AG04449 (cell line): ENCODE measurements around the gene TRPM7.
"Not testable (repeated sequence)": the region's sequence is repeated elsewhere in the genome, so short reads cannot be mapped to it uniquely, and the experiment has no call there.

ENCODE experiments used
- CTCF ChIA-PET: fragments of 350-600 bp; formaldehyde crosslinking; extraction: SDS; loops from one replicate; lab custom pipeline; 2021; ENCODE audit warnings: antibody characterized with exemption; lab: Yijun Ruan, JAX
- POLR2A ChIA-PET: fragments of 400-600, 350-600 bp; formaldehyde crosslinking; extraction: SDS; loops from one replicate; lab custom pipeline; 2020; ENCODE audit warnings: antibody characterized with exemption, inconsistent platforms; lab: Yijun Ruan, JAX
- DNase-seq: peaks from one replicate; pipeline ENCODE4 v3.0.0-alpha.2; 2010; ENCODE audit warnings: low read depth, low spot score
- H3K4me3 ChIP-seq: 2 replicates; pipeline ENCODE4 v1.5.1; 2011; ENCODE audit warnings: low read depth, mild to moderate bottlenecking, control low read depth, low read length
- TF ChIP-seq, protein P1 (sequence below): IDR thresholded peaks from one replicate; pipeline ENCODE4 v1.5.1; 2011; ENCODE audit warnings: mild to moderate bottlenecking, moderate library complexity, low read length, control low read depth, inconsistent platforms; ENCODE audit not compliant: insufficient read depth; ENCODE audit errors: missing control alignments

The TRPM7 gene

DNA sequence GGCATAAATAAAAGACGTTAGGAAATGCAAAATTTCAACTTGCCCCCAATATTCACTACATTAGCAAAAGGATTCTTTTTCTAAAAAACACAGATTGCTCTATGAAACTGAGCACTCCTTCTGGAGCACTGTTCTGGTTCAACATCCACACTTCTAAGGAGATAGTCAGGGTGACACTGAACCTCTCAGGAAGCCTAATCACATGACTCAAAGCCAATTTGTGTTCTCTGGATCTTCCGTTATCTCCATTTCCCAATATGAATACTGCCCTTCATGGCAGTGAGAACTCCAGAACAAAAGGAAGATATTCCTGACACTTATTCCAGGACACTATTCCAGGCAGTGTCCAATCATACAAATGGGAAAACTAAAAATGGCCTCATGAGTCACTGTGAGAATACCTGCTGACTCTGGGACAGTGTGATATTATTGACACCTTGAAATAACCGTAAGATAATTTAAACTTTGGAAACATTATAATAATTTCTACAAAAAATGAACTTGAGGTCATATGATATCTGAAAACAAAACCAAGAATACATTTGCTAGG lies 21.4 kb upstream of the TRPM7 start:
- DNase-seq = no peak
- TF ChIP-seq, protein P1, sequence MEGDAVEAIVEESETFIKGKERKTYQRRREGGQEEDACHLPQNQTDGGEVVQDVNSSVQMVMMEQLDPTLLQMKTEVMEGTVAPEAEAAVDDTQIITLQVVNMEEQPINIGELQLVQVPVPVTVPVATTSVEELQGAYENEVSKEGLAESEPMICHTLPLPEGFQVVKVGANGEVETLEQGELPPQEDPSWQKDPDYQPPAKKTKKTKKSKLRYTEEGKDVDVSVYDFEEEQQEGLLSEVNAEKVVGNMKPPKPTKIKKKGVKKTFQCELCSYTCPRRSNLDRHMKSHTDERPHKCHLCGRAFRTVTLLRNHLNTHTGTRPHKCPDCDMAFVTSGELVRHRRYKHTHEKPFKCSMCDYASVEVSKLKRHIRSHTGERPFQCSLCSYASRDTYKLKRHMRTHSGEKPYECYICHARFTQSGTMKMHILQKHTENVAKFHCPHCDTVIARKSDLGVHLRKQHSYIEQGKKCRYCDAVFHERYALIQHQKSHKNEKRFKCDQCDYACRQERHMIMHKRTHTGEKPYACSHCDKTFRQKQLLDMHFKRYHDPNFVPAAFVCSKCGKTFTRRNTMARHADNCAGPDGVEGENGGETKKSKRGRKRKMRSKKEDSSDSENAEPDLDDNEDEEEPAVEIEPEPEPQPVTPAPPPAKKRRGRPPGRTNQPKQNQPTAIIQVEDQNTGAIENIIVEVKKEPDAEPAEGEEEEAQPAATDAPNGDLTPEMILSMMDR = no peak
- no peak overlapping the region for H3K4me3 ChIP-seq
- ChIA-PET POLR2A (no interaction called here), CTCF (no interaction called here)

- DNase-seq = no peak
- TF ChIP-seq, protein P1 = no peak
- ChIA-PET POLR2A (no interaction called here), CTCF (interaction anchor here (0.5 kb wide), 1 partner anchor 9 kb away, joined by 3 read pairs; no protein-coding TSS in a partner anchor)
- H3K4me3 ChIP-seq = no peak overlapping the region
Observed at GRCh38 chr15:50702762-50703334, 16.3 kb upstream of the TRPM7 start.

DNA sequence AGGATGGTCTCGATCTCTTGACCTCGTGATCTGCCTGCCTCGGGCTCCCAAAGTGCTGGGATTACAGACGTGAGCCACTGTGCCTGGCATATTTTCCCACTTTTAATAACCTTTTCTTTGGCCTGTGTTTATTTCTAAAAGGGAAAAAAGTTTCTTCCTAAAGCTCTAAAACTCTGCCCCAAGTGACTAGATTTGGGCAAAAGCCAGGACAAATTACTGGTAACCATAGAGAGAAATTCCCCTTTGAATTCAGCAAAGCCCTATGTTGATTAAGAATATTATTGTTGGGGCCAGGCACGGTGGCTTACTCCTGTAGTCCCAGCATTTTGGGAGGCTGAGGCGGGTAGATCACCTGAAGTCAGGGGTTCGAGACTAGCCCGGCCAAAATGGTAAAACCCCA lies 11.5 kb upstream of the TRPM7 start:
- TF ChIP-seq, protein P1 = no peak
- ChIA-PET POLR2A (interaction anchor here (0.7 kb wide), 1 partner anchor 12 kb away, joined by 3 read pairs; no protein-coding TSS in a partner anchor), CTCF (no interaction called here)
- DNase-seq = no peak
- no peak overlapping the region for H3K4me3 ChIP-seq

DNA sequence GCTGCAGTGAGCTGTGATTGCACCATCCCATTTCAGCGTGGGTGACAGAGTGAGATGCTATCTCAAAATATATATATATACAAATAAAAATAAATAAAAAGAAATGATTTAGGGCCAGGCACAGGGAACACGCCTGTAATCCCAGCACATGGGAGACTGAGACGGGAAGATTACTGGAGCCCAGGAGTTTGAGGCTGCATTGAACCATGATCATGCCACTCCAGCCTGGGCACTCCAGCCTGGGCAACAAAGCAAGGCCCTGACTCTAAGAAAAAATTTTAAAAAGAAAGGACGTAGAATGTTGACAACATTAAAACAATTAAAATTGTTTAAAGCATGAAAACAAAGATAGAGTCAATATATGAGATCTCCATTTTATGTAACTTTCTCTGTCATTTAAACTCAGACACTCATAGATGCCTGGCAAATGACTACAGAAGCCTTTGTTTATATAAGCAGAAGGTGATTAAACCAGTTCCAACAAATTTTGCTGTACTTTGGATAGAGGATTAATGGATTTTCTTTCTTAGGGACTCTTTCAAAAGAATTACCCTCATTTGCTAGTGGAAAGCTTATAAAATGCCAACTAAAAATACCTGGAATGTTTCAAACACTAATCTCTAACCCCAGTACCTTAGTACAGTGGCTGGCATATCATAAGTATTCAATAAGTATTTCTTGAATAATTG lies 10.7 kb upstream of the TRPM7 start:
- CTCF ChIA-PET = no interaction called here
- TF ChIP-seq, protein P1 = no peak
- no peak for DNase-seq
- POLR2A ChIA-PET = interaction anchor here (0.6 kb wide), 1 partner anchor 93 kb away, joined by 3 read pairs; no protein-coding TSS in a partner anchor
- H3K4me3 ChIP-seq = no peak overlapping the region

GRCh38 chr15:50694634-50695165 lies 8.1 kb upstream of the TRPM7 start:
- POLR2A ChIA-PET = interaction anchor here (0.6 kb wide), 1 partner anchor 195 kb away, joined by 5 read pairs; no protein-coding TSS in a partner anchor
- DNase-seq, CTCF ChIA-PET, H3K4me3 ChIP-seq: not testable (repeated sequence)

DNA sequence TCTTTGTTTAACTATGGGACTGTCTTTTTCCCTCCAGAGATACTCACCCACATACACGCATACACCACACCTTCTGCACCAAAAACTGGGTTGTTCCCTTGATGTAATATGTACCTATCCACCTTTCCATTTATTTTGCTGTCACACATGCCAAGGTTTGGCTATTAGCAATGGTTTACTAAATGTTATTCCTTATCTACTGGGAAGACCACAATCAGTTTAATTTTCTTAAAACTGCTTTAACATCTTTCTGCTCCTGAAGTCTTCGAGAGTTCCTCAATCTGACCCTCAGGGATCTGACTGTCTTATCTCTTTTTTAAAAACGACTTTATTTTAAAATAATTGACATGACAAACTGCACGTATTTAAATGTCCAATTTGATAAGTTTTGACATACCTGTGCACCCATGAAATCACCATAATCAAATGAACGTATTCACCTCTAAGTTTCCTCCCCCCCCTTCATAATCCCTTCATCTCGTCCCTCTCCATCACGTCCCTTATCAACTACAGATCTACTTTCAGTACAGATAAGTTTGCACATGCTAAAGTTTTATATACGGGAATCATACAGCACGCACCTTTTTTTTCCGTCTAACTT lies 805 bp upstream of the TRPM7 start:
- no peak for DNase-seq
- POLR2A ChIA-PET = no interaction called here
- peak overlapping the region; percentile 94 for H3K4me3 ChIP-seq
- TF ChIP-seq, protein P1 = no peak
- CTCF ChIA-PET = no interaction called here
